Stomach (tissue), 9 donors: ENCODE data around the gene IFT57. TPM values are rescaled to one million over a fixed set of nuclear protein-coding genes. Genes with fewer than 3 reads are reported as not detected.

Source experiments
- DNase-seq, 2 donors: peaks; one replicate each; pipeline versions ENCODE4 v3.0.0 to v3.0.0-alpha.2; 2013 to 2019
- H3K27ac ChIP-seq, 5 donors: fragments of 200-600 bp in 4 of 5; sonication (generic) in 4 of 5; one replicate each; pipeline ENCODE4 v1.5.1; 2013 to 2019; ENCODE audit warnings: mild to moderate bottlenecking in 1 of 5, moderate library complexity in 1 of 5
- H3K27me3 ChIP-seq, 3 donors: fragments of 200-600 bp; sonication (generic); one replicate each; pipeline ENCODE4 v1.5.1; 2017 to 2019; ENCODE audit warnings: mixed run types in 1 of 3
- H3K36me3 ChIP-seq, 4 donors: fragments of 200-600 bp; sonication (generic); 1 replicate in 3 of 4; 2 replicates in 1 of 4; pipeline ENCODE4 v1.5.1; 2016 to 2019
- H3K4me1 ChIP-seq, 4 donors: fragments of 200-600 bp; sonication (generic); one replicate each; pipeline ENCODE4 v1.5.1; 2016 to 2019
- H3K4me3 ChIP-seq, 4 donors: fragments of 200-600 bp; sonication (generic) in 3 of 4; one replicate each; pipeline ENCODE4 v1.5.1; 2016 to 2019; ENCODE audit warnings: mild to moderate bottlenecking in 1 of 4
- H3K9me3 ChIP-seq, 4 donors: fragments of 200-600 bp; sonication (generic); one replicate each; pipeline ENCODE4 v1.5.1; 2016 to 2019
- CTCF ChIP-seq, 7 experiments: fragments of 450-650 bp in 4 of 7; fragments of 200-600 bp in 3 of 7; sonication (generic) in 3 of 7; IDR thresholded peaks; one replicate each; pipeline ENCODE4 v1.5.1; 2016 to 2019; ENCODE audit warnings: antibody characterized with exemption in 7 of 7, control low read depth in 2 of 7, mild to moderate bottlenecking in 1 of 7
- EP300 ChIP-seq: sonication (generic); formaldehyde crosslinking; IDR thresholded peaks from one replicate; pipeline ENCODE4 v1.6.1; 2017; ENCODE audit warnings: antibody characterized with exemption
- POLR2A ChIP-seq, 4 donors: fragments of 450-650 bp; IDR thresholded peaks; one replicate each; pipeline ENCODE4 v1.6.1; 2016; ENCODE audit warnings: antibody characterized with exemption in 4 of 4, control low read depth in 2 of 4, mild to moderate bottlenecking in 1 of 4, moderate library complexity in 1 of 4
- POLR2AphosphoS5 ChIP-seq, 3 donors: sonication (generic); formaldehyde crosslinking; IDR thresholded peaks; one replicate each; pipeline ENCODE4 v1.6.1; 2016; ENCODE audit warnings: antibody characterized with exemption in 3 of 3
- WGBS, 5 donors: extraction: QIAGEN DNeasy Blood & Tissue Kit in 3 of 5; methylation state at CpG; one replicate each; pipeline versions ENCODE4 v1.1.5 to v1.1.7; 2013 to 2018; 5-methylcytosine and 5-hydroxymethylcytosine counted together
- intact Hi-C: fragments of 100-400 bp; cut with DNase I; formaldehyde crosslinking; loops from one replicate; pipeline ENCODE4 v1.15.1; 2023; ENCODE audit warnings: low total_unique reads
- polyA plus RNA-seq, 3 donors: library from polyadenylated mRNA; stranded (reverse); fragments of 200-250 nt; gene quantifications; one replicate each; pipeline ENCODE4 v1.2.3, GENCODE V29; 2013
- total RNA-seq, 5 donors: library from RNA; depleted of rRNA; stranded (reverse); fragments of >200 nt; gene quantifications; one replicate each; pipeline versions ENCODE4 v1.1.0 to v1.2.3, GENCODE V29; 2014 to 2016
- donor health status: healthy with polysubstance abuse.
- donor health status: Bipolar disorder and iron deficiency.
- donor health status: healthy.

Gene IFT57
- total and polyA plus RNA-seq, 8 donors = 15.6 to 118 (median 36.7) TPM

GRCh38 chr3:108175352-108175751 lies 46.9 kb downstream of the IFT57 start:
- intact Hi-C loops = no loop called here
- no peaks in the 10 kb centered on the region for H3K9me3 ChIP-seq
- no peak overlapping the region for H3K27ac ChIP-seq
- no peak for TF ChIP-seq EP300
- TF ChIP-seq CTCF (IDR thresholded peaks at IDR 0.05) = no peak
- TF ChIP-seq POLR2A (IDR thresholded peaks at IDR 0.05) = no peak
- TF ChIP-seq POLR2AphosphoS5 (IDR thresholded peaks at IDR 0.05) = no peak
- no peak for DNase-seq
- peaks cover 0 to 5% (median 2%) of the 10 kb centered on the region in 4 donors for H3K4me1 ChIP-seq
- 92 to 100% (median 94%) methylated on average over 1 of the region's 1 CpG for WGBS, 5 donors
- no peak overlapping the region for H3K4me3 ChIP-seq
- H3K36me3 ChIP-seq = no peaks in the 10 kb centered on the region
- no peaks in the 10 kb centered on the region for H3K27me3 ChIP-seq

- no peak overlapping the region for H3K4me3 ChIP-seq
- WGBS, 5 donors = 88 to 96% (median 94%) methylated on average over 2 of the region's 2 CpGs
- no peaks in the 10 kb centered on the region for H3K27me3 ChIP-seq
- TF ChIP-seq EP300 = no peak
- no peak for TF ChIP-seq POLR2AphosphoS5 (IDR thresholded peaks at IDR 0.05)
- TF ChIP-seq POLR2A (IDR thresholded peaks at IDR 0.05) = no peak
- no peak for TF ChIP-seq CTCF (IDR thresholded peaks at IDR 0.05)
- peaks cover 3 to 10% (median 8%) of the 10 kb centered on the region in 4 donors for H3K36me3 ChIP-seq
- no peak overlapping the region for H3K27ac ChIP-seq
- no peak for DNase-seq
- intact Hi-C loops = no loop called here
- no peaks in the 10 kb centered on the region for H3K4me1 ChIP-seq
- no peaks in the 10 kb centered on the region for H3K9me3 ChIP-seq
Observed at GRCh38 chr3:108171106-108171505, 51.1 kb downstream of the IFT57 start.

- no peaks in the 10 kb centered on the region for H3K4me1 ChIP-seq
- DNase-seq = no peak
- TF ChIP-seq POLR2AphosphoS5 (IDR thresholded peaks at IDR 0.05) (no peak), CTCF (IDR thresholded peaks at IDR 0.05) (no peak), POLR2A (IDR thresholded peaks at IDR 0.05) (no peak), EP300 (no peak)
- H3K4me3 ChIP-seq = no peak overlapping the region
- H3K27ac ChIP-seq = no peak overlapping the region
- H3K36me3 ChIP-seq = peaks cover 3 to 41% (median 35%) of the 10 kb centered on the region in 4 donors
- H3K27me3 ChIP-seq = no peaks in the 10 kb centered on the region
- intact Hi-C loops = no loop called here
- H3K9me3 ChIP-seq = no peaks in the 10 kb centered on the region
Observed at GRCh38 chr3:108164391-108164790, 57.8 kb downstream of the IFT57 start.

GRCh38 chr3:108159865-108160264 lies 62.4 kb downstream of the IFT57 start:
- no peaks in the 10 kb centered on the region for H3K9me3 ChIP-seq
- TF ChIP-seq POLR2AphosphoS5 (IDR thresholded peaks at IDR 0.05) (no peak), EP300 (no peak), POLR2A (IDR thresholded peaks at IDR 0.05) (no peak), CTCF (IDR thresholded peaks at IDR 0.05) (no peak)
- peaks cover 0 to 24% (median 18%) of the 10 kb centered on the region in 4 donors for H3K36me3 ChIP-seq
- no peak overlapping the region for H3K4me3 ChIP-seq
- WGBS, 5 donors = 67 to 95% (median 88%) methylated on average over 1 of the region's 1 CpG
- intact Hi-C loops = no loop called here
- H3K4me1 ChIP-seq = no peaks in the 10 kb centered on the region
- H3K27me3 ChIP-seq = no peaks in the 10 kb centered on the region
- no peak for DNase-seq
- H3K27ac ChIP-seq = no peak overlapping the region
